ENCODE measurements around the gene ACSM6. TPM values are rescaled to one million over a fixed set of nuclear protein-coding genes. Genes with fewer than 3 reads are reported as not detected.

The ACSM6 gene
- total RNA-seq, 2 experiments from 2014 or later: not detected

GRCh38 chr10:95233377-95234034 is 39.5 kb downstream of the ACSM6 start:
- TF ChIP-seq EZH2phosphoT487 (IDR thresholded peaks at IDR 0.05; ENCODE audit: borderline replicate concordance, low read depth, low read length) (no peak), CTCF (conservative IDR thresholded peaks at IDR 0.05; ENCODE audit: low read length) (peak; percentile 32; the same call in 1 of the 2 replicates)
- no peaks in the 10 kb centered on the region for H3K9me2 ChIP-seq (ENCODE audit: insufficient read depth, low read length)
- no TSS peak for BruUV-seq (replicated peaks)
- CTCF ChIA-PET (ENCODE audit: unreplicated experiment): no interaction called here
- no peaks in the 10 kb centered on the region for H4K20me1 ChIP-seq (ENCODE audit: insufficient read depth, low read length)
- no peak overlapping the region for H3K4me2 ChIP-seq (ENCODE audit: low read length)
- DNase-seq (ENCODE audit: low spot score): no peak
- no peak overlapping the region for H3K27ac ChIP-seq (ENCODE audit: low read depth, low read length, poor library complexity, severe bottlenecking)
- H3K4me1 ChIP-seq (ENCODE audit: insufficient read depth, low read length, poor library complexity, severe bottlenecking): peaks cover 46% of the 10 kb centered on the region
- intact Hi-C loops (cut with micrococcal nuclease; ENCODE audit: unreplicated experiment): no loop called here
- H3K36me3 ChIP-seq (ENCODE audit: insufficient read depth, low read length): no peaks in the 10 kb centered on the region
- H3K4me3 ChIP-seq (ENCODE audit: low read depth, low read length, poor library complexity, severe bottlenecking): no peak overlapping the region
- H2AFZ ChIP-seq (ENCODE audit: low read length): no peak overlapping the region
- no peaks in the 10 kb centered on the region for H3K9me3 ChIP-seq (ENCODE audit: low read length)
- POLR2A ChIA-PET: interaction anchor here (0.5 to 2.3 kb wide), 2 partner anchors 10 to 55 kb away, joined by 3 to 16 read pairs; no protein-coding TSS in a partner anchor
- no peaks in the 10 kb centered on the region for H3K79me2 ChIP-seq (ENCODE audit: insufficient read depth, low read depth, low read length)

- POLR2A ChIA-PET: interaction anchor here (0.7 to 3.3 kb wide), 6 partner anchors 9 to 140 kb away, joined by 3 to 16 read pairs (median 4); no protein-coding TSS in a partner anchor
- Histone ChIP-seq H3K4me1 (ENCODE audit: insufficient read depth, low read length, poor library complexity, severe bottlenecking) (peaks cover 48% of the 10 kb centered on the region), H3K36me3 (ENCODE audit: insufficient read depth, low read length) (no peaks in the 10 kb centered on the region), H3K9me2 (ENCODE audit: insufficient read depth, low read length) (no peaks in the 10 kb centered on the region), H2AFZ (ENCODE audit: low read length) (peak overlapping the region; percentile 23; the same call in 1 of the 2 replicates), H3K79me2 (ENCODE audit: insufficient read depth, low read depth, low read length) (no peaks in the 10 kb centered on the region), H3K9me3 (ENCODE audit: low read length) (no peaks in the 10 kb centered on the region), H3K27ac (ENCODE audit: low read depth, low read length, poor library complexity, severe bottlenecking) (peak overlapping the region; percentile 96), H4K20me1 (ENCODE audit: insufficient read depth, low read length) (no peaks in the 10 kb centered on the region), H3K4me3 (ENCODE audit: low read depth, low read length, poor library complexity, severe bottlenecking) (no peak overlapping the region), H3K4me2 (ENCODE audit: low read length) (0 out of 2 replicates have a peak overlapping the region, but pooled peaks have one; percentile 59)
- TF ChIP-seq EZH2phosphoT487 (IDR thresholded peaks at IDR 0.05; ENCODE audit: borderline replicate concordance, low read depth, low read length): no peak
- TF ChIP-seq CTCF (conservative IDR thresholded peaks at IDR 0.05; ENCODE audit: low read length): no peak
- no peak for DNase-seq (ENCODE audit: low spot score)
- BruUV-seq (replicated peaks): no TSS peak
- intact Hi-C loops (cut with micrococcal nuclease; ENCODE audit: unreplicated experiment): no loop called here
- CTCF ChIA-PET (ENCODE audit: unreplicated experiment): interaction anchor here (1.0 kb wide), 1 partner anchor 11 kb away, joined by 3 read pairs; no protein-coding TSS in a partner anchor
These were observed 40.9 kb downstream of the ACSM6 start for GRCh38 chr10:95234951-95235350.

- TF ChIP-seq EZH2phosphoT487 (IDR thresholded peaks at IDR 0.05; ENCODE audit: borderline replicate concordance, low read depth, low read length) (no peak), CTCF (conservative IDR thresholded peaks at IDR 0.05; ENCODE audit: low read length) (no peak)
- Histone ChIP-seq H3K4me1 (ENCODE audit: insufficient read depth, low read length, poor library complexity, severe bottlenecking) (peaks cover 49% of the 10 kb centered on the region), H2AFZ (ENCODE audit: low read length) (peak overlapping the region; percentile 52; the same call in 1 of the 2 replicates), H3K79me2 (ENCODE audit: insufficient read depth, low read depth, low read length) (no peaks in the 10 kb centered on the region), H3K9me3 (ENCODE audit: low read length) (no peaks in the 10 kb centered on the region), H4K20me1 (ENCODE audit: insufficient read depth, low read length) (no peaks in the 10 kb centered on the region), H3K27ac (ENCODE audit: low read depth, low read length, poor library complexity, severe bottlenecking) (peak overlapping the region; percentile 96), H3K9me2 (ENCODE audit: insufficient read depth, low read length) (no peaks in the 10 kb centered on the region), H3K4me2 (ENCODE audit: low read length) (peak overlapping the region; percentile 59), H3K4me3 (ENCODE audit: low read depth, low read length, poor library complexity, severe bottlenecking) (peak overlapping the region; percentile 29), H3K36me3 (ENCODE audit: insufficient read depth, low read length) (no peaks in the 10 kb centered on the region)
- CTCF ChIA-PET (ENCODE audit: unreplicated experiment): no interaction called here
- no TSS peak for BruUV-seq (replicated peaks)
- POLR2A ChIA-PET: interaction anchor here (0.7 to 3.3 kb wide), 5 partner anchors 8 to 972 kb away, joined by 3 to 16 read pairs (median 5); no protein-coding TSS in a partner anchor
- intact Hi-C loops (cut with micrococcal nuclease; ENCODE audit: unreplicated experiment): loop anchor here (1.0 to 2.0 kb wide), 2 partner anchors 10 to 59 kb away; no protein-coding TSS in a partner anchor
- no peak for DNase-seq (ENCODE audit: low spot score)
These were observed 41.6 kb downstream of the ACSM6 start for GRCh38 chr10:95235676-95236067.

All from OCI-LY7 (cell line).